Ishikawa (cell line): ENCODE results near the gene RNF114.

Experiments
- EGR1 ChIP-seq: IDR thresholded peaks from 2 replicates; pipeline ENCODE4 v1.6.1; 2012
- EP300 ChIP-seq: IDR thresholded peaks from 2 replicates; pipeline ENCODE4 v1.6.1; 2012; ENCODE audit warnings: borderline replicate concordance
- TAF1 ChIP-seq: IDR thresholded peaks from 2 replicates; pipeline ENCODE4 v1.6.1; 2012; ENCODE audit warnings: low read depth, mild to moderate bottlenecking
- ZBTB7A ChIP-seq: IDR thresholded peaks from 2 replicates; pipeline ENCODE4 v1.6.1; 2012; ENCODE audit warnings: low read depth

DNA sequence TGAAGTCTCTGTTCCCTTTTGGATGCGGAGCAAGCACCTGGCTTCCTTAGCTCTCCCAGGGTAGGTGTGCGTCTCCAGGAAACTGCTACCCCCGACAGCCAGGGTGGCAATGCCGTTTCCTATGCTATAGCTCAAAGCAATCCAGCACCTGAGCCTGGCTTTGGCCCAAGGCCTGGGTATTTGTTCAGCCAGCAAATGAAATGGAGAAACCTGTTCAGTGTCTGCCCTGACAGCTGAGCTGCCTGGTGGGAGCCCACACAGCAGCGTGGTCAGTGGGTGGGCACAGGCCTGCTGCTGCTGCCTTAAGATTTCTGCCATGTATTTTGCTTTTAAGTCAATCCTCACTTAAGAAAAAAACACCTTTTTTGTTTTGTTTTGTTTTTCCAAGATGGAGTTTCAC lies 34.6 kb upstream of the RNF114 start:
- TF ChIP-seq EP300 (no peak), ZBTB7A (no peak), TAF1 (no peak), EGR1 (no peak)
